ENCODE data around the gene EIF2B4. TPM values are rescaled to one million over a fixed set of nuclear protein-coding genes. Genes with fewer than 3 reads are reported as not detected.
"Not testable (repeated sequence)": the region's sequence is repeated elsewhere in the genome, so short reads cannot be mapped to it uniquely, and the experiment has no call there.

The EIF2B4 gene
- total and polyA plus RNA-seq, 9 of the 15 experiments (the other 6 are each of a cell fraction or from before 2014, with no cell fraction given): 29.7 to 80.3 (median 58.9) TPM

- TF ChIP-seq ZNF740 (CRISPR knock-in tag; IDR thresholded peaks at IDR 0.05) (no peak), ZNF740 (tag; IDR thresholded peaks at IDR 0.05) (no peak), BCL6 (CRISPR knock-in tag; IDR thresholded peaks at IDR 0.05) (no peak), E2F4 (CRISPR knock-in tag; IDR thresholded peaks at IDR 0.05; ENCODE audit: low read depth) (no peak)
Observed at GRCh38 chr2:27320958-27321543, 49.1 kb downstream of the EIF2B4 start (continued).

GRCh38 chr2:27319839-27320238 lies 50.3 kb downstream of the EIF2B4 start:
- Histone ChIP-seq H3K79me2 (ENCODE audit: control insufficient read depth, insufficient read depth, low read length) (peaks cover 32% of the 10 kb centered on the region), H3K4me1 (replicated peaks in 1 of 2; ENCODE audit: control insufficient read depth in 2 of 2, insufficient read depth in 2 of 2, low read length in 2 of 2) (peaks cover 12 to 21% of the 10 kb centered on the region in 2 experiments), H3K36me3 (ENCODE audit: control insufficient read depth, insufficient read depth, low read length) (peaks cover 18% of the 10 kb centered on the region; the same call in 2 of the 3 replicates)
- ATAC-seq; in situ Hi-C loops (cut with MboI); H3K9me3 ChIP-seq (replicated peaks; ENCODE audit: control insufficient read depth, insufficient read depth, low read depth, low read length); H3K9ac ChIP-seq (ENCODE audit: insufficient read depth in 1 of 2, low read depth in 2 of 2, low read length in 2 of 2); DNase-seq (ENCODE audit: extremely low read depth in 1 of 4, low spot score in 3 of 4); H3K9me1 ChIP-seq (ENCODE audit: control insufficient read depth, insufficient read depth, low read length); H3K27ac ChIP-seq (ENCODE audit: extremely low read depth, low read depth, low read length); H3K27me3 ChIP-seq (ENCODE audit: control insufficient read depth in 2 of 2, insufficient read depth in 2 of 2, low read length in 2 of 2); H3K4me3 ChIP-seq; H4K20me1 ChIP-seq (replicated peaks; ENCODE audit: control insufficient read depth, insufficient read depth, low read length); FAIRE-seq; H3K4me2 ChIP-seq (ENCODE audit: insufficient read depth, low read length); intact Hi-C loops (cut with micrococcal nuclease); H2AFZ ChIP-seq (ENCODE audit: low read depth, low read length); BruUV-seq (replicated peaks): not testable (repeated sequence)
- WGBS (ENCODE audit: insufficient coverage, low coverage, missing lambda C conversion rate): 92% methylated on average over 13 of the region's 15 CpGs
- ChIA-PET POLR2A (interaction anchor here (0.6 to 0.9 kb wide), 2 partner anchors 9 to 61 kb away, joined by 3 read pairs; partner anchors contain the start of gene ZNF513), CTCF (ENCODE audit: low intra/inter-chr PET ratio) (interaction anchor here (1.5 kb wide), 1 partner anchor 50 kb away, joined by 5 read pairs; the partner anchor contains the start of genes EIF2B4 and SNX17)

Measured in K562 (cell line).